NOMO-1 treated with DMSO at 0.1 percent for 48 hours (cell line): ENCODE data around the gene SLC9A7.
"Not testable (repeated sequence)": the region's sequence is repeated elsewhere in the genome, so short reads cannot be mapped to it uniquely, and the experiment has no call there.

Experiments used
- DNase-seq: peaks from one replicate; lab custom pipeline; 2025; ENCODE audit not compliant: unreplicated experiment; lab: John Stamatoyannopoulos, UW

Gene SLC9A7

GRCh38 chrX:46754586-46755061 lies 4.3 kb downstream of the SLC9A7 start:
- peak; percentile 59 for DNase-seq

DNA sequence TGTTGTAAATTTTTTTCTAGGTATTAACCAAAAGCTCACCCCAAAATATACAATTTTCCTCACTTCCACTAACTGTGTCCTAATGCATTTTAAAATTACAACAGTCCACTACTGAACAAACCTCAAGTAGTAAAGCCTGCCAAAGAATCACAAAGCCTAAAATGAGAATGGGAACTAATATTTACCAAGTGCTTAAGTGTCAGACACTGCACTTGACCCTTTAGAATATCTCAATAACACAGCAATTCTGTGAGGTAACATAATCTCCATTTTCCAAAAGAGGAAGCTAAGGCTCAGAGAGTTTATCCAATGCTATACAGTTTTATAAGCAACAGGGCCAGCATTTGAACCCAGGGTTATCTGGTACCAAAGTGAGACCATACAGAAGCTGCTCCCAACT lies 4.9 kb downstream of the SLC9A7 start:
- peak; percentile 32 for DNase-seq

GRCh38 chrX:46750889-46751288 lies 8.0 kb downstream of the SLC9A7 start:
- no peak for DNase-seq

GRCh38 chrX:46744009-46744408 lies 14.9 kb downstream of the SLC9A7 start:
- DNase-seq = no peak

- DNase-seq = no peak
Measured at GRCh38 chrX:46743046-46743445, 15.9 kb downstream of the SLC9A7 start.

DNA sequence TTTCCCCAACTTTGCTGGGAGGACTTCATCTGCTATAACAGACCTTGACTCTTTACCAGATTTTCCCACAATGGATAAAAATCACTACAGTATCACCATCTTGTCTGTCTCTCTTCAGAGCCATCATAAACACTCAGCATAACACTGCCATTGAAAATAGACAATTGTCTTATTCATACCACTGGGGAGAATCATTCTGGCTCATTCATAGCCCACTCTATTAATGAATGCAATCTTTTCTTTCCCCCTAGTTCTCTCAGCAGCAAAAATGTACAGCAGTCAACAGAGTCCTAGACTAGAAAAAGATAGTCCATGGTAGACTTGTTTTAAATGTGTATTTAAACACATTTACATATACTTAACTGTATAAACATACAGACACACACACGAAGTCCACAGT lies 19.2 kb downstream of the SLC9A7 start:
- DNase-seq = no peak

DNA sequence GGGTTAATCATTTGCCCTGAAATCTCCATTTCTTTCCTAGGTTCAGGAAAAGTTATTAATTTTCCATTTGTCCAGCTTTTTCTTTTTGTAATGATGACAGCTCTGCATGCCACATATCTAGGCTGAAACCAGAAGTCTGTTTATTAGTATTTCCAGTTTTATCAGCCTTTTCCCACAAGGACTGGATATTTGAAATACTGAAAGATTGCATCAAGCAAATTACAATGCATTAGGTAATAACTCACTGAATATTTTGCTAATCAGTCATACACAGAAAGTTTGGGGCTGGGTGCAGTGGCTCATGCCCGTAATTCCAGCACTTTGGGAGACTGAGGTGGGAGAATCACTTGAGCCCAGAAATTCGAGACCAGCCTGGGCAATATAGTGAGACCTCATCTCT lies 21.5 kb downstream of the SLC9A7 start:
- no peak for DNase-seq

- no peak for DNase-seq
Measured at GRCh38 chrX:46737041-46737440, 21.9 kb downstream of the SLC9A7 start.

DNA sequence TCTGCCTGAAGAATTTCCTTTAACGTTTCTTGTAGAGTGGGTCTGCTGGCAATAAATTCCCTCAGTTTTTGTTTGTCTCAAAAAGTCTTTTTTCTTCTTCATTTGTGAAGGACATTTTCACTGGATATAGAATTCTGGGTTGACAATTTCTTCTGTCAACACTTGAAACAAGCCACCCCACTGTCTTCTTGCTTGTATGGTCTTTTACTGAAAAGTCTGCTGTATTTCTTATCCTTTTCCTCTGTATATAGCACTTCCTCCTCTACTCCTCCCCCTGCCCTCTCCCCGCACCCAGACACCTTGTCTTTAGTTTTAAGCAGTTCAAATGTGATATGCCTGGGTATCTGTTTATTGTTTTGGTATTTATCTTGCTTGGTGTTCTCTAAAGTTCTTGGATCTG lies 23.3 kb downstream of the SLC9A7 start:
- DNase-seq = no peak

DNA sequence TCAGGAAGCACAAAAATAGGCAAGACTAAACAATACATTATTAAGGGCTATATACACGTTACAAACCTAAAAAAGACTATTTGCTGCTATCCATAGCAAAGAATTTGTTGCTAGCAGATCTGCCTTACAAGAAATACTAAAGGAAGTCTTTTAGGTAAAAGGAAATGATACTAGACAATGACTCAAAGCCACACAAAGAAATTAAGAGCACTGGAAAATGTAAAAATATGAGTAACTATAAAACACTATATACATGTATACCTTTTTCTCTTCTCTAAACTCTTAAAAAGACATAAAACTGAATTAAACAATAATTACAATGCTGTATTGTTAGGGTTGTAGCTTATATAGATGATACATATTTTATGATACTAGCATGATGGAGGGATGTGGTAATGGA lies 25.7 kb downstream of the SLC9A7 start:
- peak; percentile 1 for DNase-seq

DNA sequence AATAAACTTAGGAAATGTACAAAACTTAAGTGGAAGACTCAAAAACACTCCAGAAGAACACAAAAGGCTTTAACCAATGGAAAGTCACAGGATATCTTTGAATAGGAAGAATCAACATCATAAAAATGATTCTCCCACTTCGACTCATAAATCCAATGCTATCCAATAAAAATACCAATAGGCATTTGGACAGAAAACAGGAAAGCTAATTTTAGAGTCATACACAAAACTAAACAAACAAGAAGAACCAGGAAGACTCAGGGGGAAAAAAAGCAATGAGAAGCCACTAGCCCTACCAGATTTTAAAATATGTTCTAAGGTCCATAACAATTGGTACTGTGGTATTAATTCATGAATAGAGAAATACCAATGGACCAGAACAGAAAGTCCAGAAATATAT lies 28.2 kb downstream of the SLC9A7 start:
- no peak for DNase-seq

- no peak for DNase-seq
Measured at GRCh38 chrX:46727441-46727840, 31.5 kb downstream of the SLC9A7 start.

- not testable (repeated sequence) for DNase-seq
Measured at GRCh38 chrX:46723569-46723927, 35.4 kb downstream of the SLC9A7 start.

GRCh38 chrX:46722742-46723568 lies 36.0 kb downstream of the SLC9A7 start:
- no peak for DNase-seq

GRCh38 chrX:46716796-46717195 lies 42.1 kb downstream of the SLC9A7 start:
- peak; percentile 16 for DNase-seq

DNA sequence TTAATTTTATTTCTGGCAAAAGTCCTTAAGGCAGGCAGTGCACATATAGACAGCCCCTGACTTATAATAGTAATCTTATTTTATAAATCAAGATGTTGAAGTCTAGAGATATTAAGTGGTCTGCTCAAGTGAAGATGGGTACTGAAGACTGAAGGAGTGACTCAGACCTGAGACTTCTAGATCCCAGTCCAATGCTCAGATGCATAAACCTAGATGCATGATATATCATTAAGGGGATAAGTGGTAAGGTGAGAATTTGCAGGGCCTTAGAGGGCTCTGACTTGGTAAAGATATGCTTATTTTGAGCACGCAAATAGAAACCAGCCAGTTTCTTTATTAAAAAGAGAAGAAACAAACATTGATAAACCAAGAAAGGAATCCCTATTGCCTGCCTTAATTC lies 42.9 kb downstream of the SLC9A7 start:
- DNase-seq = no peak

GRCh38 chrX:46715530-46715929 lies 43.4 kb downstream of the SLC9A7 start:
- peak; percentile 66 for DNase-seq

GRCh38 chrX:46713672-46714490 lies 45.0 kb downstream of the SLC9A7 start:
- DNase-seq = peak; percentile 10

DNA sequence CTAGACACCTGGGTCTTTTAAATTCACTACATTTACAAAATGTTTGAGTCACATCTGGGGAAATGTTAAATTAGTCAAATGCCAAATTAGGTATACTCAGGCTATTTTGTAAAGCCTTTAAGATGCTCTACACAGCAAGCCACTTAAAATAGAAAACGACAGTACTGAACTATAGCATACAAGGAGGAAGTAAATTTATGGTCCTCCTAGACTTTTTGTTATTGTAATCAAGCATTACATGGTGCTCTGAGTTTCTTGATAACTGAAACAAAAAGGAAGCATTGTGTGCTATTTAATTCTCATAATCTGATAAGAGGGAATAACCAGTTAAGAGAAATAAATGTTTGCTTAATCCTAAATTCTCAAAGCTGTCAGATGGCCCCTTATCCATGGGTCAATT lies 46.2 kb downstream of the SLC9A7 start:
- DNase-seq = peak; percentile 37

DNA sequence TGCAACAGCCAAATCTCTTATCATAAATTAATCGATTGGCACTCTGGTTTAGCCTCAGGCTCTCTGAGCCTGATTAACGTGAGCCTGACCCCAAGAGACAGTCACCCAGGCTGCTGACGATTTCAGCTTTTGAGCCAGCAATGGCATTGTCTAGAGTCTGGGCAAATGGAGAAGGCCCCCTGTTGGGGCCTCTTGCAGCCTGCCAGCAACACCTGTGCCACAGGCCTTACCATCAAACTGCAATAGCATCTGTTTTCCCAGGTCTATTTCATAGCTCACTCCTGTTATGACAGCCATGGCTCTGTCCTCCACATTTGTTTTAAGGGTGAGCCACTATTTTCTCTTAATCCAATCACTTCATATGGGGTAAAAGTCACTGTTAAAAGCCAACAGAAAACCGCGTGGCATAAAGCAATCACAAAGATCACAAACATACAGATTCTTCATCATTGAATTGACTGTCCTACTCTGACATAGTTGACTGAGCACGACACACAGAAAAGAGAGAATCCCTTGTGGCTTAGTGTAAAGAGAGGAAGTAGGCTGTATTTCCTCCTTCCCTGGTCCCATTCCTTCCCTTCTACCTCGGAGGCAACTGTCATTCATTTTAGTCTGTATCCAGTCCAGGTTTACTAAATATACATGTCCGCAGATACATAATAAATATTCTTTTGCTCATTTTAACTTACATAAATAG lies 47.8 kb downstream of the SLC9A7 start:
- peak; percentile 15 for DNase-seq

- no peak for DNase-seq
Measured at GRCh38 chrX:46710425-46710824, 48.5 kb downstream of the SLC9A7 start.
